RWPE2 (cell line): ENCODE results near the gene CD48.

ENCODE experiments used
- ATAC-seq: fragments of 200-7000 bp; cut with Tn5 transposase; 3 replicates; pipeline ENCODE4 v1.9.1; 2021; ENCODE audit warnings: low read depth
- DNase-seq: peaks from one replicate; pipeline ENCODE4 v3.0.0-alpha.2; 2020; ENCODE audit warnings: low spot score
- H3K27ac ChIP-seq: fragments of 450-650 bp; 2 replicates; pipeline ENCODE4 v1.5.1; 2017; ENCODE audit warnings: mild to moderate bottlenecking; ENCODE audit not compliant: poor library complexity, severe bottlenecking
- H3K27me3 ChIP-seq: fragments of 250-450 bp; sonication (Bioruptor Pico); 2 replicates; pipeline ENCODE4 v1.5.1; 2021; ENCODE audit warnings: mild to moderate bottlenecking, moderate library complexity; ENCODE audit not compliant: insufficient read depth, poor library complexity, severe bottlenecking
- H3K36me3 ChIP-seq: fragments of 250-450 bp; sonication (Bioruptor Pico); 2 replicates; pipeline ENCODE4 v1.5.1; 2020; ENCODE audit warnings: low read depth, mild to moderate bottlenecking, moderate library complexity
- H3K4me1 ChIP-seq: fragments of 250-450 bp; sonication (Bioruptor Pico); 2 replicates; pipeline ENCODE4 v1.5.1; 2021; ENCODE audit warnings: mild to moderate bottlenecking, moderate library complexity; ENCODE audit not compliant: insufficient read depth, poor library complexity, severe bottlenecking
- H3K4me3 ChIP-seq: fragments of 250-450 bp; sonication (Bioruptor Pico); 2 replicates; pipeline ENCODE4 v1.5.1; 2021; ENCODE audit warnings: mild to moderate bottlenecking, moderate library complexity; ENCODE audit not compliant: severe bottlenecking
- H3K9me3 ChIP-seq: fragments of 250-450 bp; sonication (Bioruptor Pico); 2 replicates; pipeline ENCODE4 v1.5.1; 2021; ENCODE audit warnings: mild to moderate bottlenecking, moderate library complexity; ENCODE audit not compliant: severe bottlenecking
- CTCF ChIP-seq: fragments of 450-650 bp; IDR thresholded peaks from one replicate; pipeline ENCODE4 v1.5.1; 2017; ENCODE audit warnings: mild to moderate bottlenecking, moderate library complexity; ENCODE audit not compliant: poor library complexity, severe bottlenecking

Gene CD48

DNA sequence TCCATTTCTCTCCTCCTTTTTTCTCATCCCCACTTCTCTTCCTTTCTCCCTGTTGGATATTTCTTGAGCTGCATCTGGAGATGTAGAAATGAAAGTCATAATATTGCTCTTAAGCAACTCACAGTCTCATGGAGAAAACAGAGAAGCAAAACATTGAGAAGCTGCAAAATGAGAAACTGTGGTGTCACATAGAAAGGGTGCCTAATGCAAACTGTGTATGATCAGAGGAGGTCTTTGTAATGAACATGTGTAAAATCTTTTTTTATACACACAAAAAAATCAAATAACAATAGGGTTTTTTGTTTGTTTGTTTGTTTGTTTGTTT lies 15.7 kb upstream of the CD48 start:
- no peak for DNase-seq
- Histone ChIP-seq H3K4me1 (no peaks in the 10 kb centered on the region), H3K36me3 (no peaks in the 10 kb centered on the region), H3K4me3 (no peak overlapping the region), H3K9me3 (no peaks in the 10 kb centered on the region), H3K27me3 (no peaks in the 10 kb centered on the region), H3K27ac (no peak overlapping the region)
- ATAC-seq = no peak
- no peak for TF ChIP-seq CTCF

DNA sequence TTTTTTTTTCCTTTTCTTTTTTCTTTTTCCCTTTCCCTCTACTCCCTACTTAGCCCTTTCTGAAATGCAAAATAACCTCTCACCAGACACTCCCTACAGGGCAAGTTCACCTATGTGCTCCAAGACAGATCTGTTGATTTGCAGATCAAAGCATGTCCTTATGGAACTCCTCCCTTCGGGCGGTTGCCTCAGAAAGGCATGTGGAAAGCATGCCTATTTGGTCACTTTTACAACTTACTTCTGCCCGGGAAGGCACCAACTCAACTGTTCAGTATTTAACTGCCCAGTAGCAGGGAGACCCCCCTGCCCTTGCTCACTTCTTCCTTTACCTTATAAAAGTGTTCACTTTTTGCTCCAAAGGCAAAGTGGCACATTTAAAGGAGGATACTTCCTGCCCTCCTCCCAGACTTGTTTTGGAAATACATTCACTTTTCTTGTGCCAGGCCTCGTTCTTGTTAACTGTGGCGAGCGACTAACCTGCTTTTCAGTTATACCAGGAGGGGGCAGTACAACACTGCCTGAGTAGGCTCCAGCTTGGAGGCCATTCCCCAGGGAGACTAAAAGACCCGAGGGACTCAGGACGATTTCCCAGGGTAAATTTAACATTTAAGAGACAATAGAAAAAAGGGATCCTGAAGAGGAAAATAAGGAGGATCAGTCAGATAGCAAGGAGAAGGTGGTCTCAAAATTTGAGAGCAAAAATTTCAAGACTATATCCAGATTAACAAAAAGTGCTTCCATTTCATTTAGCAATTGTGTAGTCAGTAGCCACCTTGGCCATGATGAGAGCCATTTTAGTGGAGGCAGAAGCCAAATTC lies 15.1 kb upstream of the CD48 start:
- Histone ChIP-seq H3K9me3 (no peaks in the 10 kb centered on the region), H3K4me3 (no peak overlapping the region), H3K36me3 (no peaks in the 10 kb centered on the region), H3K4me1 (no peaks in the 10 kb centered on the region), H3K27ac (no peak overlapping the region), H3K27me3 (peaks cover 1% of the 10 kb centered on the region)
- ATAC-seq (peak; percentile 73), DNase-seq (no peak)
- TF ChIP-seq CTCF = peak; percentile 86

GRCh38 chr1:160726114-160726497 lies 14.5 kb upstream of the CD48 start:
- ATAC-seq = peak; percentile 27; the same call in 1 of the 3 replicates
- DNase-seq = no peak
- H3K36me3 ChIP-seq = no peaks in the 10 kb centered on the region

DNA sequence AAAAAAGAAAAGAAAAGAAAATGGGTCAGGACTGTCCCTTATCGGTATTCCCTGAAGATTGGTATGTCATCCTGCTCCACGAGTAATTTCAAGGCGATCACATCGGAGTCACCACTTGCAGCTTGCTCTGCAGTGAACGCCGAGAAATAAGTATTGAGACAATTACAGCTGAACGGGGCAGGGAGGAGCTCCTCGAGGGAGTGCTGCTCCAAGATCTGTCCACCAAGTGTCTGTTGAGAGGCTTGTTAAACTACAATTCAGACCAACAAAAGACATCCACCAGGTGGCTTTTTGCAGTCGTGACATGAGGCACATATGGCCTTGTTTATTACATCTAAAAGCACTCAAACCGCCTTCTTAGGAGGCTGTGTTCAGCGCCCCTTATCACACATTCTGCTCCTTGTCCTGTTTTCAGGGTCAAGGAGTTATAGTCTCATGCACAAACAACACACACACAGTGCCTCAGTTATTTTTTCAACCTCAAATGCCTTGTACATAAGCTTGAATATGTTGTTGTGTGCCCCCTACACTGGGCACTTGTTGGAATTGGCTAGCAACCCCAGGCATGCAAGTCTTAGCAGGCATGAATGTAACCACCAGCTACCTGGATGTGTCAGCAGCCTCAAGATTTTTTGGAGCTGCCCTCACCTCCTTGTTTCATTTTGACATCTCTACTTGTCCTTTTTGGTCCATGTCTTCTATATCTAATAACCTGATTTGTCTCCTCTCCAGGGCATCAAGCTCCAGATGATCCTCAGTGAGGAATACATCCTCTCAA lies 13.0 kb upstream of the CD48 start:
- Histone ChIP-seq H3K9me3 (no peaks in the 10 kb centered on the region), H3K4me3 (no peak overlapping the region), H3K27ac (no peak overlapping the region), H3K4me1 (no peaks in the 10 kb centered on the region), H3K36me3 (no peaks in the 10 kb centered on the region), H3K27me3 (peaks cover 6% of the 10 kb centered on the region)
- no peak for TF ChIP-seq CTCF
- DNase-seq (no peak), ATAC-seq (no peak)

More at GRCh38 chr1:160726114-160726497, 14.5 kb upstream of the CD48 start:
- Histone ChIP-seq H3K4me3 (no peak overlapping the region), H3K9me3 (no peaks in the 10 kb centered on the region), H3K27me3 (peaks cover 6% of the 10 kb centered on the region), H3K4me1 (no peaks in the 10 kb centered on the region), H3K27ac (no peak overlapping the region)
- no peak for TF ChIP-seq CTCF
